GM23338 (cell line): ENCODE measurements around the gene NFIB. TPM values are rescaled to one million over a fixed set of nuclear protein-coding genes. Genes with fewer than 3 reads are reported as not detected.

Experiments
- ATAC-seq: fragments of 200-7000 bp; cut with Tn5 transposase; 3 replicates; pipeline ENCODE4 v1.9.1; 2020
- DNase-seq: peaks from one replicate; pipeline ENCODE4 v3.0.0-alpha.2; 2015; ENCODE audit warnings: low spot score
- H2AFZ ChIP-seq: fragments of 200-600 bp; sonication (generic); 2 replicates; pipeline ENCODE4 v1.8.0; 2016; ENCODE audit warnings: antibody characterized with exemption, mild to moderate bottlenecking, moderate library complexity
- H3F3A ChIP-seq: fragments of 200-600 bp; sonication (generic); replicated peaks from 2 replicates; pipeline ENCODE4 v1.8.0; 2017; ENCODE audit warnings: antibody characterized with exemption, mixed run types, low read depth
- H3K27ac ChIP-seq: fragments of 200-600 bp; sonication (generic); 2 replicates; pipeline ENCODE4 v1.6.1; 2016; ENCODE audit warnings: low read depth
- H3K27me3 ChIP-seq: fragments of 200-600 bp; sonication (generic); 2 replicates; pipeline ENCODE4 v1.8.0; 2016; ENCODE audit warnings: mild to moderate bottlenecking, mixed run types, moderate library complexity; ENCODE audit not compliant: insufficient read depth
- H3K36me3 ChIP-seq: fragments of 200-600 bp; sonication (generic); 2 replicates; pipeline ENCODE4 v1.8.0; 2016; ENCODE audit warnings: mild to moderate bottlenecking; ENCODE audit not compliant: insufficient read depth
- H3K4me1 ChIP-seq: fragments of 200-600 bp; sonication (generic); 2 replicates; pipeline ENCODE4 v1.8.0; 2016; ENCODE audit warnings: mild to moderate bottlenecking, moderate library complexity; ENCODE audit not compliant: insufficient read depth
- H3K4me2 ChIP-seq: fragments of 200-600 bp; sonication (generic); 2 replicates; pipeline ENCODE4 v1.7.1; 2017; ENCODE audit warnings: mixed run types
- H3K4me3 ChIP-seq: fragments of 200-600 bp; sonication (generic); 2 replicates; pipeline ENCODE4 v1.6.1; 2016; ENCODE audit warnings: mixed run types
- H3K79me2 ChIP-seq: fragments of 200-600 bp; sonication (generic); replicated peaks from 2 replicates; pipeline ENCODE4 v1.8.0; 2017; ENCODE audit warnings: mild to moderate bottlenecking; ENCODE audit not compliant: insufficient read depth
- H3K9me2 ChIP-seq: fragments of 200-600 bp; sonication (generic); 2 replicates; pipeline ENCODE4 v1.8.0; 2017; ENCODE audit not compliant: insufficient read depth
- H4K20me1 ChIP-seq: fragments of 200-600 bp; sonication (generic); replicated peaks from 2 replicates; pipeline ENCODE4 v1.8.0; 2017; ENCODE audit warnings: mild to moderate bottlenecking; ENCODE audit not compliant: insufficient read depth
- H3K27ac Mint-ChIP-seq: 2 replicates; pipeline ENCODE4 v1.8.0; 2020; ENCODE audit warnings: inconsistent platforms, mild to moderate bottlenecking, moderate library complexity, mixed read lengths
- H3K27me3 Mint-ChIP-seq: 3 replicates; pipeline ENCODE4 v1.8.0; 2022; ENCODE audit warnings: low read depth, mild to moderate bottlenecking, moderate library complexity, mixed read lengths, inconsistent platforms; ENCODE audit not compliant: insufficient read depth, poor library complexity
- H3K36me3 Mint-ChIP-seq: 3 replicates; pipeline ENCODE4 v1.8.0; 2021; ENCODE audit warnings: low read depth, mild to moderate bottlenecking, inconsistent platforms, moderate library complexity, mixed read lengths
- H3K4me1 Mint-ChIP-seq: 3 replicates; pipeline ENCODE4 v1.8.0; 2020; ENCODE audit warnings: mild to moderate bottlenecking, inconsistent platforms, mixed read lengths
- H3K4me3 Mint-ChIP-seq: 3 replicates; pipeline ENCODE4 v1.8.0; 2021; ENCODE audit warnings: moderate library complexity, mild to moderate bottlenecking, inconsistent platforms, mixed read lengths
- H3K9me3 Mint-ChIP-seq: 3 replicates; pipeline ENCODE4 v1.8.0; 2020; ENCODE audit warnings: moderate library complexity, mild to moderate bottlenecking, inconsistent platforms, mixed read lengths
- CREB1 ChIP-seq: fragments of 250-450 bp; sonication (Bioruptor Pico); IDR thresholded peaks from 2 replicates; pipeline ENCODE4 v1.5.0; 2020; ENCODE audit warnings: low read depth, mild to moderate bottlenecking, moderate library complexity
- CTCF ChIP-seq, 2 experiments: fragments of 200-600 bp in 1 of 2; sonication (generic) in 1 of 2; conservative IDR thresholded peaks; 2 replicates each; pipeline versions ENCODE4 v1.5.1 to v1.6.1; 2016 to 2017; ENCODE audit warnings: antibody characterized with exemption in 2 of 2, low read depth in 2 of 2, mild to moderate bottlenecking in 2 of 2, moderate library complexity in 1 of 2
- EZH2 ChIP-seq: fragments of 200-600 bp; sonication (generic); IDR thresholded peaks from one replicate; pipeline ENCODE4 v1.8.0; 2017; ENCODE audit warnings: antibody characterized with exemption, mild to moderate bottlenecking, low read depth; ENCODE audit not compliant: unreplicated experiment
- JUNB ChIP-seq: IDR thresholded peaks from one replicate; pipeline ENCODE4 v1.6.1; 2016; ENCODE audit warnings: antibody characterized with exemption; ENCODE audit not compliant: unreplicated experiment
- NANOG ChIP-seq: IDR thresholded peaks from 2 replicates; pipeline ENCODE4 v1.6.1; 2016; ENCODE audit warnings: antibody characterized with exemption, borderline replicate concordance
- POLR2AphosphoS5 ChIP-seq: IDR thresholded peaks from 2 replicates; pipeline ENCODE4 v1.6.1; 2016; ENCODE audit warnings: antibody characterized with exemption, low read depth
- REST ChIP-seq: IDR thresholded peaks from one replicate; pipeline ENCODE4 v1.6.1; 2018; ENCODE audit warnings: antibody characterized with exemption; ENCODE audit not compliant: unreplicated experiment
- STAT1 ChIP-seq: IDR thresholded peaks from one replicate; pipeline ENCODE4 v1.6.1; 2016; ENCODE audit warnings: antibody characterized with exemption; ENCODE audit not compliant: unreplicated experiment
- ZNF114 ChIP-seq: fragments of 250-450 bp; sonication (Bioruptor Pico); IDR thresholded peaks from 2 replicates; pipeline ENCODE4 v1.5.0; 2020; ENCODE audit warnings: mild to moderate bottlenecking, moderate library complexity
- ZNF331 ChIP-seq: fragments of 250-450 bp; sonication (Bioruptor Pico); IDR thresholded peaks from 2 replicates; pipeline ENCODE4 v1.5.0; 2020; ENCODE audit warnings: low read depth, mild to moderate bottlenecking, moderate library complexity
- polyA plus RNA-seq: library from polyadenylated mRNA; unstranded; fragments of >200 nt; fragmentation: Nextera tagmentation; extraction: Ambion mirVana; gene quantifications from 2 replicates; pipeline ENCODE4 v1.2.1, GENCODE V29; 2016
- total RNA-seq: library from RNA; depleted of rRNA; stranded (reverse); fragments of >200 nt; shearing (Covaris generic); gene quantifications from 2 replicates; pipeline ENCODE4 v1.2.3, GENCODE V29; 2014
- TF ChIP-seq, protein P1 (sequence below): fragments of 250-450 bp; sonication (Bioruptor Pico); IDR thresholded peaks from 2 replicates; pipeline ENCODE4 v1.5.0; 2020; ENCODE audit warnings: mild to moderate bottlenecking, moderate library complexity

Gene NFIB
- total and polyA plus RNA-seq, 2 experiments from 2014 or later: 3.9 to 4.7 TPM

GRCh38 chr9:14301583-14302021 lies 12.3 kb downstream of the NFIB start (continued):
- TF ChIP-seq EZH2 (no peak), CTCF (conservative IDR thresholded peaks at IDR 0.05; ENCODE audit: low read depth in 2 of 2) (no peak), POLR2AphosphoS5 (no peak), STAT1 (no peak), ZNF114 (CRISPR knock-in tag) (no peak)

- Histone ChIP-seq H2AFZ (no peak overlapping the region), H3F3A (no peaks in the 10 kb centered on the region), H3K36me3 (no peaks in the 10 kb centered on the region), H3K4me1 (0 out of 2 replicates have a peak, but pooled peaks cover 9% of the 10 kb centered on the region), H3K27me3 (no peaks in the 10 kb centered on the region), H4K20me1 (no peaks in the 10 kb centered on the region), H3K4me2 (no peak overlapping the region), H3K4me3 (no peak overlapping the region), H3K27ac (no peak overlapping the region), H3K79me2 (no peaks in the 10 kb centered on the region), H3K9me2 (no peaks in the 10 kb centered on the region)
- H3K27me3 Mint-ChIP-seq: no peaks in the 10 kb centered on the region
- TF ChIP-seq NANOG: no peak
- TF ChIP-seq, protein P1, sequence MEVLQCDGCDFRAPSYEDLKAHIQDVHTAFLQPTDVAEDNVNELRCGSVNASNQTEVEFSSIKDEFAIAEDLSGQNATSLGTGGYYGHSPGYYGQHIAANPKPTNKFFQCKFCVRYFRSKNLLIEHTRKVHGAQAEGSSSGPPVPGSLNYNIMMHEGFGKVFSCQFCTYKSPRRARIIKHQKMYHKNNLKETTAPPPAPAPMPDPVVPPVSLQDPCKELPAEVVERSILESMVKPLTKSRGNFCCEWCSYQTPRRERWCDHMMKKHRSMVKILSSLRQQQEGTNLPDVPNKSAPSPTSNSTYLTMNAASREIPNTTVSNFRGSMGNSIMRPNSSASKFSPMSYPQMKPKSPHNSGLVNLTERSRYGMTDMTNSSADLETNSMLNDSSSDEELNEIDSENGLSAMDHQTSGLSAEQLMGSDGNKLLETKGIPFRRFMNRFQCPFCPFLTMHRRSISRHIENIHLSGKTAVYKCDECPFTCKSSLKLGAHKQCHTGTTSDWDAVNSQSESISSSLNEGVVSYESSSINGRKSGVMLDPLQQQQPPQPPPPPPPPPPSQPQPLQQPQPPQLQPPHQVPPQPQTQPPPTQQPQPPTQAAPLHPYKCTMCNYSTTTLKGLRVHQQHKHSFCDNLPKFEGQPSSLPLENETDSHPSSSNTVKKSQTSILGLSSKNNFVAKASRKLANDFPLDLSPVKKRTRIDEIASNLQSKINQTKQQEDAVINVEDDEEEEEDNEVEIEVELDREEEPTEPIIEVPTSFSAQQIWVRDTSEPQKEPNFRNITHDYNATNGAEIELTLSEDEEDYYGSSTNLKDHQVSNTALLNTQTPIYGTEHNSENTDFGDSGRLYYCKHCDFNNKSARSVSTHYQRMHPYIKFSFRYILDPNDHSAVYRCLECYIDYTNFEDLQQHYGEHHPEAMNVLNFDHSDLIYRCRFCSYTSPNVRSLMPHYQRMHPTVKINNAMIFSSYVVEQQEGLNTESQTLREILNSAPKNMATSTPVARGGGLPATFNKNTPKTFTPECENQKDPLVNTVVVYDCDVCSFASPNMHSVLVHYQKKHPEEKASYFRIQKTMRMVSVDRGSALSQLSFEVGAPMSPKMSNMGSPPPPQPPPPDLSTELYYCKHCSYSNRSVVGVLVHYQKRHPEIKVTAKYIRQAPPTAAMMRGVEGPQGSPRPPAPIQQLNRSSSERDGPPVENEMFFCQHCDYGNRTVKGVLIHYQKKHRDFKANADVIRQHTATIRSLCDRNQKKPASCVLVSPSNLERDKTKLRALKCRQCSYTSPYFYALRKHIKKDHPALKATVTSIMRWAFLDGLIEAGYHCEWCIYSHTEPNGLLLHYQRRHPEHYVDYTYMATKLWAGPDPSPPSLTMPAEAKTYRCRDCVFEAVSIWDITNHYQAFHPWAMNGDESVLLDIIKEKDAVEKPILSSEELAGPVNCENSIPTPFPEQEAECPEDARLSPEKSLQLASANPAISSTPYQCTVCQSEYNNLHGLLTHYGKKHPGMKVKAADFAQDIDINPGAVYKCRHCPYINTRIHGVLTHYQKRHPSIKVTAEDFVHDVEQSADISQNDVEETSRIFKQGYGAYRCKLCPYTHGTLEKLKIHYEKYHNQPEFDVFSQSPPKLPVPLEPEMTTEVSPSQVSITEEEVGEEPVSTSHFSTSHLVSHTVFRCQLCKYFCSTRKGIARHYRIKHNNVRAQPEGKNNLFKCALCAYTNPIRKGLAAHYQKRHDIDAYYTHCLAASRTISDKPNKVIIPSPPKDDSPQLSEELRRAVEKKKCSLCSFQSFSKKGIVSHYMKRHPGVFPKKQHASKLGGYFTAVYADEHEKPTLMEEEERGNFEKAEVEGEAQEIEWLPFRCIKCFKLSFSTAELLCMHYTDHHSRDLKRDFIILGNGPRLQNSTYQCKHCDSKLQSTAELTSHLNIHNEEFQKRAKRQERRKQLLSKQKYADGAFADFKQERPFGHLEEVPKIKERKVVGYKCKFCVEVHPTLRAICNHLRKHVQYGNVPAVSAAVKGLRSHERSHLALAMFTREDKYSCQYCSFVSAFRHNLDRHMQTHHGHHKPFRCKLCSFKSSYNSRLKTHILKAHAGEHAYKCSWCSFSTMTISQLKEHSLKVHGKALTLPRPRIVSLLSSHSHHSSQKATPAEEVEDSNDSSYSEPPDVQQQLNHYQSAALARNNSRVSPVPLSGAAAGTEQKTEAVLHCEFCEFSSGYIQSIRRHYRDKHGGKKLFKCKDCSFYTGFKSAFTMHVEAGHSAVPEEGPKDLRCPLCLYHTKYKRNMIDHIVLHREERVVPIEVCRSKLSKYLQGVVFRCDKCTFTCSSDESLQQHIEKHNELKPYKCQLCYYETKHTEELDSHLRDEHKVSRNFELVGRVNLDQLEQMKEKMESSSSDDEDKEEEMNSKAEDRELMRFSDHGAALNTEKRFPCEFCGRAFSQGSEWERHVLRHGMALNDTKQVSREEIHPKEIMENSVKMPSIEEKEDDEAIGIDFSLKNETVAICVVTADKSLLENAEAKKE (CRISPR knock-in tag): no peak
- no peak for TF ChIP-seq CREB1
- TF ChIP-seq ZNF331 (CRISPR knock-in tag): no peak
- TF ChIP-seq STAT1: no peak
- no peak for TF ChIP-seq CTCF (conservative IDR thresholded peaks at IDR 0.05; ENCODE audit: low read depth in 2 of 2)
- no peak for TF ChIP-seq JUNB
- no peak for TF ChIP-seq EZH2
- no peak for TF ChIP-seq REST
- H3K9me3 Mint-ChIP-seq: no peaks in the 10 kb centered on the region
- ATAC-seq (peak; percentile 31; the same call in 2 of the 3 replicates), DNase-seq (no peak)
- H3K4me3 Mint-ChIP-seq: no peak overlapping the region
- H3K4me1 Mint-ChIP-seq: peaks cover 11% of the 10 kb centered on the region; the same call in 2 of the 3 replicates
- no peak overlapping the region for H3K27ac Mint-ChIP-seq
- no peaks in the 10 kb centered on the region for H3K36me3 Mint-ChIP-seq
Observed at GRCh38 chr9:14301006-14301405, 12.9 kb downstream of the NFIB start.
